Skeletal muscle tissue (tissue), 4 donors: ENCODE results near the gene DAO. TPM values are rescaled to one million over a fixed set of nuclear protein-coding genes. Genes with fewer than 3 reads are reported as not detected.
"Not testable (repeated sequence)": the region's sequence is repeated elsewhere in the genome, so short reads cannot be mapped to it uniquely, and the experiment has no call there.

ENCODE experiments used
- H3K27ac ChIP-seq: one replicate; pipeline ENCODE4 v1.7.0; 2013; ENCODE audit warnings: mild to moderate bottlenecking, low read depth, low read length, inconsistent platforms
- H3K27me3 ChIP-seq, 3 donors: one replicate each; pipeline ENCODE4 v1.7.0; 2013; ENCODE audit warnings: low read length in 3 of 3; ENCODE audit not compliant: control insufficient read depth in 3 of 3, insufficient read depth in 3 of 3
- H3K36me3 ChIP-seq, 3 donors: one replicate each; pipeline ENCODE4 v1.7.0; 2013; ENCODE audit warnings: low read length in 3 of 3; ENCODE audit not compliant: control insufficient read depth in 3 of 3, insufficient read depth in 3 of 3
- H3K4me1 ChIP-seq, 3 donors: one replicate each; pipeline ENCODE4 v1.7.0; 2013; ENCODE audit warnings: low read length in 3 of 3, mild to moderate bottlenecking in 3 of 3; ENCODE audit not compliant: control insufficient read depth in 3 of 3, insufficient read depth in 3 of 3
- H3K4me3 ChIP-seq, 3 donors: one replicate each; pipeline ENCODE4 v1.7.0; 2013; ENCODE audit warnings: low read length in 3 of 3
- H3K9ac ChIP-seq, 3 donors: one replicate each; pipeline ENCODE4 v1.7.0; 2013; ENCODE audit warnings: low read length in 3 of 3, mild to moderate bottlenecking in 3 of 3, moderate library complexity in 2 of 3, low read depth in 1 of 3
- H3K9me3 ChIP-seq, 3 donors: one replicate each; pipeline ENCODE4 v1.7.0; 2013; ENCODE audit warnings: low read length in 3 of 3; ENCODE audit not compliant: control insufficient read depth in 3 of 3
- total RNA-seq: library from RNA; depleted of rRNA; stranded (reverse); fragments of >200 nt; gene quantifications from one replicate; pipeline ENCODE4 v1.2.3, GENCODE V29; 2014
- donor health status: Osteomylitis.

The DAO gene
- total RNA-seq, 1 donor from 2014 or later = not detected

DNA sequence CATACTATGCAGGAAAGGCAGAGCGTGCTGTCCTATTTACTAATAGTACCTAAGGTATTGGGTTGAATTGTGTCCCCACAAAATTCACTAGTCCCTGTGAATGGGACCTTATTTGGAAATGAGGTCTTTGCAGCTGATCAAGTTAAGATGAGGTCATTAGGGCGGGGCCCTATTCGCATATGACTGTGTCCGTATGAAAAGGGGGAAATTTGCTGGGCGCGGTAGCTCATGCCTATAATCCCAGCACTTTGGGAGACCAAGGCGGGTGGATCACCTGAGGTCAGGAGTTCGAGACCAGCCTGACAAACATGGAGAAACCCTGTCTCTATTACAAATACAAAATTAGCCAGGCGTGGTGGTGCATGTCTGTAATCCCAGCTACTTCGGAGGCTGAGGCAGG is 13.8 kb upstream of the DAO start:
- not testable (repeated sequence) for H3K27me3 ChIP-seq, H3K4me3 ChIP-seq, H3K36me3 ChIP-seq, H3K4me1 ChIP-seq, H3K9ac ChIP-seq, H3K27ac ChIP-seq, H3K9me3 ChIP-seq

DNA sequence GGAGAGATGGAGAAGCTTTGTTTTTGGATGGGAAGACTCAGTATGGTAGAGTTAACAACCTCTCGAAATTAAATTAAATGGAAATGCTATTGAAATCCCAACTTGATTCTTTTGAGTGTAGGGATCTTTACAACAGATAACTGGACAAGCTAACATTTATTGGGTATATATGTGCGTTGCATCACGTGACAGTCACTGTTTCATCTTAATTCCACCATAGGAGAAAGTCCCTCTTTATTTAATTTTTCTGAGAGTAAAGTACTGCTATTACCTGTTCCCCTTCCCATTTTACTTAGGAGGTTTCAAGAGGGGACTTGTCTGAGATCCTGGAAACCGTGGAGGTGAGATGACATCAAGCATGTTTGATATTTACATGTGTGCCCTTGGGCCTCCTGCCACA is 11.1 kb upstream of the DAO start:
- Histone ChIP-seq H3K9me3 (no peaks in the 10 kb centered on the region), H3K4me1 (no peaks in the 10 kb centered on the region)

DNA sequence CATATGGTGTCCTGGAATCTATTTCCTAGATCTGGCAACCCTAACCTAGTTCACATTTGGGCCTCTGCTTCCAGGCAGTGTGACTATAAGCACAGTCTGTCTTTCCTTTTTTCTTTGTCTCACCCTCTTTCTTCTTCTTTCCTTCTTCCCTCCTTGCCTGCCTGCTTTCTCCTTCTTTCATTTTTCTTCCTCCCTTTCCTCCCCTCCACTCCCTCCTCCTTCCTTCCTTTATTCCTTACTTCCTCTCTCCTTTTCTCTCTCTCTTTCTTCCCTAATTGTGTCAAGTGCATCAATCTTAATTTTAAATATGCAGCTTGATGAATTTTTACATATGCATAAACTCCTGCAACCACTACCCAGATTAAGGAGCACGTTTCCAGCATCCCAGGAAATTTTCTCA is 4.6 kb upstream of the DAO start:
- H3K9me3 ChIP-seq = no peaks in the 10 kb centered on the region
- no peak overlapping the region for H3K27ac ChIP-seq
- peaks cover 0 to 2% (median 0%) of the 10 kb centered on the region in 3 donors for H3K4me1 ChIP-seq
- no peak overlapping the region for H3K9ac ChIP-seq
- no peak overlapping the region for H3K4me3 ChIP-seq
- no peaks in the 10 kb centered on the region for H3K36me3 ChIP-seq
- H3K27me3 ChIP-seq = no peaks in the 10 kb centered on the region

More for the DNA sequence above, 11.1 kb upstream of the DAO start:
- no peak overlapping the region for H3K27ac ChIP-seq
- no peaks in the 10 kb centered on the region for H3K36me3 ChIP-seq
- H3K9ac ChIP-seq = no peak overlapping the region
- no peak overlapping the region for H3K4me3 ChIP-seq
- H3K27me3 ChIP-seq = no peaks in the 10 kb centered on the region

DNA sequence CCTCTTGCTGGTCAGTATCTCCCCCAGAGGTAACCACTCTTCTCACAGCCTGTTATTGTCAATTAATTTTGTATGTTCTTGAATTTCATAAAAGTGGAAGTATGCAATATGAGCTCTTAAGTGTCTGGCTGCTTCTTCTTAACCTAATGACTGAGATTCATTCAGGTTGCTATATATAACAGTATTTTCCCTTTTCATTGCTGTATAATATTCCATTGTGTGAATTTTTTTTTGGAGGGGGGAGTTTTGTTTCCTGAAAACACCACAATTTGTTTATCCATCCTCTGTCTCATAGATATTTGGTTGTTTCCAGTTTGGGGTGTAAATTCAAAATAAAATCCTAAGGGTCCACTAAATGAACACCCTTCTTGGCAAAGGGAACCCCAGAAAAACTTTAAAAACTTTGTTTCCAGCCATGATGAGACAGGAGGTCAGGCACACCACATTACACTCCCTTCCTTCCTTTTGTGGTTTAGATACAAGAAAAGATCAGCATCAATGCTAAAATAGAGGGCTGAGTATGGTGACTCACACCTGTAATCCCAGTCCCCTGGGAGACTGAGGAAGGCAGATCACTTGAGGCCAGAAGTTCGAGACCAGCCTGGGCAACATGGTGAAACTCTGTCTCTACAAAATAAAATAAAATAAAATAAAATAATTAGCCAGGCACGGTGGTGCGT is 4.1 kb upstream of the DAO start:
- H3K27ac ChIP-seq = no peak overlapping the region
- H3K4me3 ChIP-seq = no peak overlapping the region
- H3K9ac ChIP-seq = no peak overlapping the region
- H3K4me1 ChIP-seq = peaks cover 0 to 2% (median 0%) of the 10 kb centered on the region in 3 donors
- H3K27me3 ChIP-seq = no peaks in the 10 kb centered on the region
- H3K9me3 ChIP-seq = no peaks in the 10 kb centered on the region
- H3K36me3 ChIP-seq = no peaks in the 10 kb centered on the region

DNA sequence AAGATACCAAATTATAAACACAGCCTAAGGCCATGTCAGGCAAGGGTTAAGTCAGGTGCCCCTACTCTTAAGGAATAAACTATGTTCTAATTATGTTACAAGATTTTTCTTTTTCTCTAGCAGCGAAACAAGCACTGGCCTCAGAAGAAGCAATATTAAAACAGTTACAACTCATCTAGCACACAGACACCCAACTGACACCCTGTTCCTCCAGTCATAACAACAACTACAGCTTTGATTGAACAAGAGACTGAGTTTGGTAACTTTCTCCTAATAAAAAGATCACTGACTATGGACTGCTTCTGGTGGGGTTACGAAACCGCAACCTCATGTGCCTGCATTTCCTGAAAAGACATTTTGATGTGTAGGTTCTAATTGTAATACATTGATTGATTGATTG is 3.3 kb upstream of the DAO start:
- Histone ChIP-seq H3K4me1 (peaks cover 0 to 2% (median 0%) of the 10 kb centered on the region in 3 donors), H3K4me3 (no peak overlapping the region), H3K36me3 (no peaks in the 10 kb centered on the region), H3K27me3 (no peaks in the 10 kb centered on the region), H3K9me3 (no peaks in the 10 kb centered on the region), H3K27ac (no peak overlapping the region), H3K9ac (no peak overlapping the region)

DNA sequence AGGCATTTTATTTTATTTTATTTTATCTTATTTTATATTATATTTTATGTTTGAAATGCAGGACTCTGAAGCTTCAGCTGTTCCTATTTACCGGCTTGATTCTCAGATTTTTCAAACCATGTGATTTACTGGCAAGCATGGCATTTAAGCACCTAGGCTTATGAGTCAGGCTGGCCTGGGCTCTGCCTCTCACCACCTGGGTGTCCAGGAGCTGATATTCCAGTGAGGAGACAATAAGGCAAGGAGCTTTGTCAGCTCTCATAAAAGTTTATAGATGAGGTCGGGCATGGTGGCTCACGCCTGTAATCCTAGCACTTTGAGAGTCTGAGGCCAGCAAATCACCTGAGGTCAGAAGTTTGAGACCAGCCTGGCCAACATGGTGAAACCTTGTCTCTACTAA is 2.1 kb downstream of the DAO start:
- Histone ChIP-seq H3K27me3 (no peaks in the 10 kb centered on the region), H3K4me1 (peaks cover 0 to 4% (median 2%) of the 10 kb centered on the region in 3 donors), H3K36me3 (no peaks in the 10 kb centered on the region), H3K9ac (no peak overlapping the region), H3K27ac (no peak overlapping the region), H3K4me3 (no peak overlapping the region), H3K9me3 (no peaks in the 10 kb centered on the region)

DNA sequence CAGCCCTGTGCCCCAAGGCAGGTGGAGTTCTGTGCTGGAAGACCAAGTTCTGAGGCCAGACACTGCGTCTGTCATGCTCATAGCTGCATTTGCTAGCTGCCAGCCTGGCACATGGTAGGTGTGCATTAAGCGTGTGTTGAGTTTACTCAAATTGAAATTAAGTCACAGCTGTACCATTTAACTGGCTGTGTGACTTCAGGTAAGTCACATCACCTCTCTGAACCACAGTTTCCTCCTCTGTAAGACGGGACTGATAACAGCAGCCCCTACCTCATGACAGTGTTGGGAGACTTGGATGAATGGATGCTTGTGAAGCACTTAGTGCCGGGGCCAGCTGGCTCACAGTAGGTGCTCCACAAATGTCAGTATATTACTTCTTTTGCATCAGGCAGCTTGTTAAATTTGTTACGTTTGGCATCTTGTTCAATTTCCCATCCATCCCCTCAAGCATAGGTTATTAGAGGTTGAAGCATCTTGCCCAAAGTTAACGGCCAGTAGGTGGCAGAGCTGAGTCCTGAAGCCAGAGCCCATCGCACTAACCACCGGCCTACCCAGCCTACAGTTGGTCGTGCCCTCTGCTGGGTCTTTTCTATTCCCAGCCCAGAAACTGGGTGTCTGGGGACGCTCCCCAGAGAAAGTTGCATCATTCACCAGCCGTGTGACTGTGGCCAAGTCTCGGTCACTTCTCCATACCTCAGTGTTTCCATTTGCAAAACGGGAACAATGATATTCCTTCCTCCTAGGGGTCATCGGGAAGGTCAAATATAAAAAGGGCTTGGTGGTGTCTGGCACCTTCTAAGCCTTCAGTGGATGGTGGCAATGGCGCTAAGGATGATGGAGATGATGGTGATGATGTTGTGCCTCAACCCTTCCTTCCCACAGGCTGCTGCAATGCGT is 4.5 kb downstream of the DAO start:
- no peaks in the 10 kb centered on the region for H3K36me3 ChIP-seq
- H3K27me3 ChIP-seq = no peaks in the 10 kb centered on the region
- H3K9ac ChIP-seq = no peak overlapping the region
- peaks cover 0 to 4% (median 2%) of the 10 kb centered on the region in 3 donors for H3K4me1 ChIP-seq
- no peaks in the 10 kb centered on the region for H3K9me3 ChIP-seq
- no peak overlapping the region for H3K4me3 ChIP-seq
- H3K27ac ChIP-seq = no peak overlapping the region

DNA sequence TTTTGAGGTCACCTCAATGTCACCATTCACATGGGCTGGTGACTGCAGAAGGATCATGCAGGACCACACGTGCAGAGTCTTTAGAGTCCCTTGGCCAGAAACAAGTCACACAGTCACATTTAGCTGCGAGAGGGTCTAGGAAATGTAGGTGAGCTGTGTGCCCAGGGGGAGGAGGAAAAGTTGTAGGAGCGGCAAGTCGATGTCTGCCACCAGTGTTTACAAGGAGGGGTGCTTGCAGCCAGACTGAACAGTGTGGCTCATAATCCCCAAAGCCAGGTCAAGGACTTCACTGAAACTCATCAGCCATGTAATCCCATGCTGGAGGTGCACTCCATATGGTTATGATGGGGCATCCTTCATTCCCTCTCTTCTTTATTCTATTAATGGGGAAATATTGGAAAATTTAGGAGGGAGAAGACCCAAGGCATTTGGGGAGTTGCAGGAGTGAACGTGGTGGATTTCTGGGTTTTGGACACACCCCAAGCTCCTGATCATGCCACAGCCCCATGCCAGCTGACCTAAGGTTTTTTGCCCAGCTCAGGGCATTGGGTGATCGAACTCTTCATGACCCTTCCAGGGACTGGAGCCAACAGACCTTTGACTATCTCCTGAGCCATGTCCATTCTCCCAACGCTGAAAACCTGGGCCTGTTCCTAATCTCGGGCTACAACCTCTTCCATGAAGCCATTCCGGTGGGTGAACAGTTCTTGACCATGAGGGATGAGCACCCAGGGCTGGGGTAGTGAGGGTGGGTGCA is 7.2 kb downstream of the DAO start:
- no peak overlapping the region for H3K27ac ChIP-seq
- H3K27me3 ChIP-seq = no peaks in the 10 kb centered on the region
- peaks cover 4 to 6% (median 4%) of the 10 kb centered on the region in 3 donors for H3K9me3 ChIP-seq
- peaks cover 0 to 4% (median 0%) of the 10 kb centered on the region in 3 donors for H3K4me1 ChIP-seq
- no peak overlapping the region for H3K9ac ChIP-seq
- H3K4me3 ChIP-seq = no peak overlapping the region
- no peaks in the 10 kb centered on the region for H3K36me3 ChIP-seq

DNA sequence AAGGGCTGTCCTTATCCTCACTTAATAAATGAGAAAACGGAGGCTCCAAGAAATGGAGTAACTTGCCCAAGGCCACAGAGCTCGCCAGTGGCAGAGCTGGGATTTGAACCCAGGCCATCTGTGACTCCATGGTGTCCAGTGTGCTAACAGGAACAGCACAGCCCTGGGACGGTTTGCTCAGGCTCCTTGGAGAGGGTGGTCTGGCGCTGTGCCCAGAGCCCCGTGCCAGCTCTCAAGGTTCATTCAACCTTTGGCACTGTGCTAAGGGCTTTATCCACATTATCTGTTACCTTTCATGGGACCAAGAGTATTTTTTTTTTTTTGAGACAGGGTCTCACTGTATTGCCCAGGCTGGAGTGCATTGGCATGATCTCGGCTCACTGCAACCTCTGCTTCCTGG is 8.1 kb downstream of the DAO start:
- peaks cover 4 to 6% (median 4%) of the 10 kb centered on the region in 3 donors for H3K9me3 ChIP-seq
- H3K9ac ChIP-seq = no peak overlapping the region
- no peak overlapping the region for H3K4me3 ChIP-seq
- H3K27ac ChIP-seq = no peak overlapping the region
- no peaks in the 10 kb centered on the region for H3K27me3 ChIP-seq
- H3K36me3 ChIP-seq = no peaks in the 10 kb centered on the region
- H3K4me1 ChIP-seq = peaks cover 0 to 4% (median 0%) of the 10 kb centered on the region in 3 donors
